UCSD-AML1 (cell line): ENCODE measurements around the gene CFAP77.
A peak's percentile ranks its signal among the peaks of the same experiment; 100 is the strongest.

Experiments used
- DNase-seq: peaks from one replicate; lab custom pipeline; 2025; ENCODE audit not compliant: unreplicated experiment; lab: John Stamatoyannopoulos, UW

Gene CFAP77

GRCh38 chr9:132591751-132592314 lies 181.8 kb downstream of the CFAP77 start:
- DNase-seq: no peak

- DNase-seq: no peak
Observed at GRCh38 chr9:132592451-132592850, 182.4 kb downstream of the CFAP77 start.

DNA sequence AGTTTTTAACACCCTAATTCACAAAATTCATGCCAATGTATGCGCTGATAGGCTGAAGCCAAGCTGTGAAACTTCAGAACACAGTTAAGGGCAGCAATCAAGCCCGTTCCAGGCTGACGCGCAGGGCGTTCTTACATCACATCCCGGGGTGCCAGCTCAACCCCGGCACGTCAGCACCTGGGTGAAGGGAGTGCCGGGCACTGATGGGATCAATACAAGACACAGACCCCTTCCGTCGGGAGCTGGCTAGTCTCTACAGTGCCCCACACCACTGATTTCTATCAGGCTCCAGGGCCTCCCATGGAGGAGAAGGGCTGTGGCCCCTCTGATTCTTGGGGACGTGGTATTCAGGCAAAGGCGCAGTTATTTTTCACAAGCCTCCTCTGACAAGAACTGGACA lies 184.4 kb downstream of the CFAP77 start:
- DNase-seq: no peak

- no peak for DNase-seq
Observed at GRCh38 chr9:132595319-132595718, 185.3 kb downstream of the CFAP77 start.

DNA sequence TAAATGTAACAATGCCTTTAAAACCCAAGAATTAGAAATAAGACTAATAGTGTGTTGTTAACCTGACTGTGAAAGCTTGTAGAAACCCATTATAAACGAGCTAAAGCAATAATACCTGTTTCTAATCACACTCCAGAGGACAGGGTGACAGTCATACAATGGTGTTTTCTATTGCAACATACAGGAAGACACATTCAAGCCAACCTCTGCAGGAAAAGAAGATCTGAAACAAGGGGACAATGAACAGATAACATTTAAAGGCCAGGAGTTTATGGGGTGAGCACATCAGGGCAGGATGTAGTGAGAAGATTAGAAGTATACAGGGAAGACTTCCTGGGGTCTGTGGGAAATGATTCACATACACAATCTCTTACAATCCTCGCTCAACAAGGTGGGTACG lies 186.2 kb downstream of the CFAP77 start:
- DNase-seq: no peak

GRCh38 chr9:132597073-132597775 lies 187.2 kb downstream of the CFAP77 start:
- DNase-seq: peak; percentile 75

DNA sequence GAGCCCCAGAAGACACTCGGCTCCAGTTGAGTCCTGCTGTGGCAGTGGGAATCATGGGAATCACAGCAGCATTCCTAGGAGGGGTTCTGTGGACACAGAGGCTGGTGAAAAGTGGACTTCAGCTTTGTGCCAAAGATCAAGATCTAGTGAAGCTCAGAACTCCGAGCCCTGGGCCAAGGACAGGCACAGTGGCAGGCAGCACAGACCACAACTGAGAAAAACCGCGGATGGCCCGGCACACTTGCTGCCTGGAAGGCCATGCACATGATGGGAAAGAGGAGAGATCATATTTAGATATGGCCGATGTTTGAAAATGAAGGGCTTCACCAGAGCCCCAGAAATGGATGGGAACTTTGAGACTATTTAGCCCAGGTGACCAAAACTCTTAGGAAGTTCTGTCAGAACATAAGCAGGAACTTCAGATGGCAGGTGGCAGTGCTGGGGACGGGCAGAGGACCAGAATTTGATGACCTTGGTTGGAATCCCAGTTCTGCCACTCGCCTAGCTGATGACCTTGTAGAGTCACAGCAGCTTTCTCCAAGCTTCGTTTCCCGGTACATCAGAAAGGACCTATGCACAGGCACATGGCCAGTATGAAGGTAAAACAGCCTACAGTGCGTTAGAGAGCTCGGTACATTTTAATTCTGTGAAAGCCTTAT lies 190.4 kb downstream of the CFAP77 start:
- DNase-seq: no peak

DNA sequence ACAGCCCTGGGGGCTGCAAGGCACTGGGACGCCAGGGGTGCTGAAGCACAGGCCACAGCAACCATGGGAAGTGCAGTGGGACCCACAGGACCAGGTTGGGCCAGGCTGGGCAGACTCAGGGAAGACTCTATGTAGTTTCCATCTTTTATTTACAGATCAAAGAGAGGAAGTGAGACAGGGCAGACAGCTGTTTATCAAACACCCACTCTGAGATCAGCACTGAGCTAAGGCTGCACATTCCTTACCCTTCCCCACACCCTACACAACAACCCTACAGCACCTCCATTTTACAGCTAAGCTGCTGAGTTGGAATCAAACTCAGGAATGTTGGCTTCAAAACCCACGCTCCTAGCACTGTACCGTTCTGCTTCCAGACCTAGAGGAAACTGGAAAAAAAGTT lies 192.2 kb downstream of the CFAP77 start:
- no peak for DNase-seq

DNA sequence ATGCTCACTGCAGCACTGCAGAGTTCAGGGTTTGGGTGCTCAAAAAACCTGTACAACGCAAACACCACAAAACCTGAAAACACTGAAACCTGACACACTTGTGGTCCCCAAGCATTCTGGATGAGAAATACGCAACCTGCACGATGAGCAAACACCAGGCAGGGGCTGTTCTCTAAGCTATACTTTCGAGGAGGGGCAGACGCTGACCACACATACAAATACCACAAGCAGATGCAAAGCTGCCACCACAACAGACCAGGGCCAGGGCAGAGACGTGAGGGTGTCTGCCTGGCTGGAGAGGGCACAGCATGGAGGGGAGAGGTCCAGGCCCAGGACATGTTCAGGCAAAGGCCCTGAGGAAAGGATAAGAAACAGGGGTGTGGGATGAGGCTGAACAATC lies 195.4 kb downstream of the CFAP77 start:
- DNase-seq: no peak

DNA sequence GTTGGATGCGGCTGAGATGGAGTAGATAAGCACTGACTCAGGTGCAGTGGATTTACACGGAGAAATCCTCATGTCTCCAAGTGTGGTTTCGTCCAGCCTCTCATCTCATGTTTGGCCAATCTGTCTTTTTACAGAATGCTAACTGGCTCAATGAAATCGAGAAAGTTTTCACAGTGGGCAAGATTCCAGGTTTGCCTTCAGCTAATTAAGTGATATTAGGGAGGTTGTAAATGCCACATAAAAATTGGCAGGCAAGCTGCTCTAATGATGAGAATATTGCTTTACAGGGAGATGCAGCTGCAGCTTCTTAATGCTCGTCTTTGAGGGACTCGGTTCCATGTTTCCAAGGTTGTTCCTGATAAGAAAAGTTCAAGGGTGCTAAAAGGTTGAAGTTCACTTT lies 196.1 kb downstream of the CFAP77 start:
- DNase-seq: no peak

DNA sequence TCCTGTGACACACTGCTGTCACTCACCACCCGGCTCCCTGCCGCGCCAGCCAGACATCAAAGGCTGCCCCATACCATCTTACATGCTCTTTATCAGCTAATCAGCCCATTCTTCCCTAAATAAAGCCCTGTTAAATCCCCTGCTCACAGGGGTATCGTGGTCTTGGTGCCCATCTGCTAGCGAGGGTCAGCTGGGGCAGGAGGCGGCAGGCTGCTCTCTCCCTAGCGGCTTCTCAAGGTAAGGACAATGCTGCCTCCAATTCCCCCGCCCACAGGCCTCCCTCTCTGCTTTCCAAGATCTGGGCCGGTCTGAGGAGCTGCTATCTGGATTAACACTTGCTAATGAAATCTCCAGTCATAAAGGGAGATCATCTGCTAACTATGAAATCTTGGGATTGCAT lies 199.2 kb downstream of the CFAP77 start:
- no peak for DNase-seq

DNA sequence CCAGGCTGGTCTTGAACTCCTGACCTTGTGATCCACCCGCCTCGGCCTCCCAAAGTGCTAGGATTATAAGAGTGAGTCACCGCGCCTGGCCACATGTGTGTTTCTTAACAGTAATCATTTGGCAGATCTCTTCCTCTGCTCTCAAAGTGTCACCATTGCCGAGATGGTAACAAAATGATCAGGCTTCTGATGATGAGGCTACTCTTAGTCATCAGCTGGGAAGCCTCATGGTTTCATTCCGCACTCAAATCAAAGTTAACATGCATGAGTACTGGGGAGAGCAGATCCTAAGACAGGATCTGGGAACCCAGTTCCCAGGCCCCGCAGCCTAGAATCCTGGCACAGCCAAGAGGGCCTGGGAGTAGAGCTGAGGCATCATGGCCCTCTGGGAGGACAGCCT lies 199.8 kb downstream of the CFAP77 start:
- DNase-seq: no peak

DNA sequence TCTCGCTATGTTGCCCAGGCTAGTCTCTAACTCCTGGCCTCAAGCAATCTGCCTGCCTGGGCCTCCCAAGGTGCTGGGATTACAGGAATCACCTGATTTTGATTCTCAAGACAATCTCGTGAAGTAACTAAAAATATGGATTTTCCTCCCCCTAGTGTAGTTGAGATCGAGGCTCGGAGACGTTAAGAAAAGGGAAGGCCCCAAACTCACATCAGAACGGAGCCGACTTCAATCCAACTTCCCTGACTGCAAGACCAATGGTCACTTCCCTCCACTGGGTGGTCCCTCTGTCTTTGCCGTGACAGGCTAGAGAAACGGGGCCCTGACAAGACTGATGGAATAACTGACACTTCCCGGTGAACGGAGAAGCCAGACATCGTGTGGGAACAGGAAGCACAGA lies 200.7 kb downstream of the CFAP77 start:
- no peak for DNase-seq

DNA sequence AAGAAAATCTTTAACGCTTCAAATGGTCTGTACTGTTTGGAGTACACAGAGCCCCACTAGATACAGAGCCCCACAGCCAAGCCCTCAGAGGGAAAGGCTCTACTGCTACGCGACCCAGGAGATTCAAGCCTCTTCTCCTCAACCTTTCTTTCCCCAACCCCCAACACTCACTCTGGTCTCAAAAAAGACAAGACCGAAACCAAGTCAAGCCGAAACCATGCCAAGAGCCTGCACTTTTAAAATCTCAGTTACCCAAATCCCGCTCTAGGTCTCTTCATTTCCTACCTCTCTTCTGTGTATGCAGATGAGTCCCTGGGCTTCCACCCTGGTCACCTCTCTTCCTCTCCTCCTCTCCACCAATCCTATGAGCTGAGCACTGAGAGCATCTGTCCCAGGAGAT lies 204.3 kb downstream of the CFAP77 start:
- no peak for DNase-seq

- no peak for DNase-seq
Observed at GRCh38 chr9:132615774-132616173, 205.8 kb downstream of the CFAP77 start.

DNA sequence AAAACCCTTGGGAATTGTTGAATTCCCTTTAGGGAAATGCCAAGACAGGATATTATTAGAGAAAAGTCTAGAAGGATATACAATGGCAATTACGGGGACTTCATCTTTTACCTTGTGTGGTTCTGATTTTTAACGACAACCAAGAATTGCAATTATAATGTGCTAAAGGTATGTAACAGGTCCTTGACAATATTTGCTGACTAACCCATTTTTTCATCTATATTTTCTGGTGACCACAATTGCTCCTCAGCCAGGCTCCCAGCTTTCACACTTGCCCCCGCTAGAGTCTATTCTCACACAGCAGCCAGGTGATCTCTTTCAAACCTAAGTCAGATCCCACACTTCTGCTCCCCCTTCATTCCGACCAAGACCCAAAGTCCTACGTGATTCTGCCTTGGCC lies 206.7 kb downstream of the CFAP77 start:
- no peak for DNase-seq

GRCh38 chr9:132622159-132622558 lies 212.1 kb downstream of the CFAP77 start:
- DNase-seq: no peak
